Uterus (tissue), 4 donors: ENCODE data around the gene ZC3H18. TPM values are rescaled to one million over a fixed set of nuclear protein-coding genes. Genes with fewer than 3 reads are reported as not detected.

Experiments
- DNase-seq, 2 donors: peaks; one replicate each; pipeline ENCODE4 v3.0.0-alpha.2; 2019 to 2020
- H3K27ac ChIP-seq, 2 donors: fragments of 200-600 bp; sonication (generic); 1 replicate in 1 of 2; 2 replicates in 1 of 2; pipeline ENCODE4 v1.5.1; 2016 to 2018
- H3K27me3 ChIP-seq, 2 donors: fragments of 200-600 bp; sonication (generic); one replicate each; pipeline ENCODE4 v1.5.1; 2018 to 2019; ENCODE audit warnings: control low read depth in 1 of 2
- H3K36me3 ChIP-seq, 2 donors: fragments of 200-600 bp; sonication (generic); one replicate each; pipeline ENCODE4 v1.5.1; 2019; ENCODE audit warnings: control low read depth in 1 of 2
- H3K4me1 ChIP-seq, 2 donors: fragments of 200-600 bp; sonication (generic); one replicate each; pipeline ENCODE4 v1.5.1; 2018 to 2019; ENCODE audit warnings: control low read depth in 1 of 2
- H3K4me3 ChIP-seq, 2 donors: fragments of 200-600 bp; sonication (generic); 1 replicate in 1 of 2; 2 replicates in 1 of 2; pipeline ENCODE4 v1.5.1; 2018 to 2019; ENCODE audit warnings: mild to moderate bottlenecking in 1 of 2
- H3K9me3 ChIP-seq, 2 donors: fragments of 200-600 bp; sonication (generic); one replicate each; pipeline ENCODE4 v1.5.1; 2019; ENCODE audit warnings: control low read depth in 1 of 2
- POLR2A ChIP-seq, 2 donors: fragments of 450-650 bp; IDR thresholded peaks; one replicate each; pipeline ENCODE4 v1.6.1; 2016; ENCODE audit warnings: antibody characterized with exemption in 2 of 2, mild to moderate bottlenecking in 1 of 2, moderate library complexity in 1 of 2
- intact Hi-C: fragments of 100-400 bp; cut with DNase I; formaldehyde crosslinking; loops from one replicate; pipeline ENCODE4 v1.15.1; 2023; ENCODE audit warnings: low total_unique reads
- total RNA-seq, 4 donors: library from RNA; depleted of rRNA in 3 of 4; stranded (reverse); fragments of >200 nt in 3 of 4; gene quantifications; one replicate each; pipeline versions ENCODE4 v1.1.0 to v1.2.4, GENCODE V29; 2014 to 2023
- TF ChIP-seq, protein P1 (sequence below), 4 experiments: fragments of 200-600 bp in 2 of 4; fragments of 450-650 bp in 2 of 4; sonication (generic) in 2 of 4; IDR thresholded peaks; one replicate each; pipeline ENCODE4 v1.5.1; 2016 to 2019; ENCODE audit warnings: antibody characterized with exemption in 4 of 4, mild to moderate bottlenecking in 2 of 4, moderate library complexity in 1 of 4
- donor health status: DM: yes; HTN: yes; CAD: no.

The ZC3H18 gene
- total RNA-seq, 4 donors from 2014 or later: 0.88 to 58.8 (median 9.5) TPM

DNA sequence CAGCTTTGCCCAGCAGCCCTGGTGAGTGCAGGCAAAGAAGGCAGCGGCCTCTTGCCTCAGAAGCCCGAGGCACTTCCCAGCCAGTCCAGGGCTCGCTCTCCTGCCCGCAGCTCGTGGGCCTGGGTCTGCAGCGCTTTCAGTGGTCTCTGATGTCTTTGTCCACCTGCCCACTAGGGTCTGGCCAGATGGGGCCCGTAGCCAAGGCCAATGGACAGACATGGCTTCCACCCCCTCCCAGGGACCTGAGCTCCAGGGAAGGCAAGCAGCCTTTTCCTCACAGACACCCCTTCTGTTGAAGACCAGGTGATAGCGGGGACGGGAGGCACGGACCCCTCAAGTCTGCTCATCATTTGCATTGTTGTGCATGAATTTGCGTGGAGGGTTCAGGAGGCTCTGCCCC lies 33.7 kb upstream of the ZC3H18 start:
- Histone ChIP-seq H3K4me1 (peaks cover 4 to 18% of the 10 kb centered on the region in 2 donors), H3K9me3 (no peaks in the 10 kb centered on the region), H3K4me3 (no peak overlapping the region), H3K36me3 (no peaks in the 10 kb centered on the region), H3K27me3 (no peaks in the 10 kb centered on the region), H3K27ac (no peak overlapping the region)
- no peak for DNase-seq
- TF ChIP-seq POLR2A (IDR thresholded peaks at IDR 0.05): no peak
- TF ChIP-seq, protein P1, sequence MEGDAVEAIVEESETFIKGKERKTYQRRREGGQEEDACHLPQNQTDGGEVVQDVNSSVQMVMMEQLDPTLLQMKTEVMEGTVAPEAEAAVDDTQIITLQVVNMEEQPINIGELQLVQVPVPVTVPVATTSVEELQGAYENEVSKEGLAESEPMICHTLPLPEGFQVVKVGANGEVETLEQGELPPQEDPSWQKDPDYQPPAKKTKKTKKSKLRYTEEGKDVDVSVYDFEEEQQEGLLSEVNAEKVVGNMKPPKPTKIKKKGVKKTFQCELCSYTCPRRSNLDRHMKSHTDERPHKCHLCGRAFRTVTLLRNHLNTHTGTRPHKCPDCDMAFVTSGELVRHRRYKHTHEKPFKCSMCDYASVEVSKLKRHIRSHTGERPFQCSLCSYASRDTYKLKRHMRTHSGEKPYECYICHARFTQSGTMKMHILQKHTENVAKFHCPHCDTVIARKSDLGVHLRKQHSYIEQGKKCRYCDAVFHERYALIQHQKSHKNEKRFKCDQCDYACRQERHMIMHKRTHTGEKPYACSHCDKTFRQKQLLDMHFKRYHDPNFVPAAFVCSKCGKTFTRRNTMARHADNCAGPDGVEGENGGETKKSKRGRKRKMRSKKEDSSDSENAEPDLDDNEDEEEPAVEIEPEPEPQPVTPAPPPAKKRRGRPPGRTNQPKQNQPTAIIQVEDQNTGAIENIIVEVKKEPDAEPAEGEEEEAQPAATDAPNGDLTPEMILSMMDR (IDR thresholded peaks at IDR 0.05): no peak
- intact Hi-C loops: no loop called here

DNA sequence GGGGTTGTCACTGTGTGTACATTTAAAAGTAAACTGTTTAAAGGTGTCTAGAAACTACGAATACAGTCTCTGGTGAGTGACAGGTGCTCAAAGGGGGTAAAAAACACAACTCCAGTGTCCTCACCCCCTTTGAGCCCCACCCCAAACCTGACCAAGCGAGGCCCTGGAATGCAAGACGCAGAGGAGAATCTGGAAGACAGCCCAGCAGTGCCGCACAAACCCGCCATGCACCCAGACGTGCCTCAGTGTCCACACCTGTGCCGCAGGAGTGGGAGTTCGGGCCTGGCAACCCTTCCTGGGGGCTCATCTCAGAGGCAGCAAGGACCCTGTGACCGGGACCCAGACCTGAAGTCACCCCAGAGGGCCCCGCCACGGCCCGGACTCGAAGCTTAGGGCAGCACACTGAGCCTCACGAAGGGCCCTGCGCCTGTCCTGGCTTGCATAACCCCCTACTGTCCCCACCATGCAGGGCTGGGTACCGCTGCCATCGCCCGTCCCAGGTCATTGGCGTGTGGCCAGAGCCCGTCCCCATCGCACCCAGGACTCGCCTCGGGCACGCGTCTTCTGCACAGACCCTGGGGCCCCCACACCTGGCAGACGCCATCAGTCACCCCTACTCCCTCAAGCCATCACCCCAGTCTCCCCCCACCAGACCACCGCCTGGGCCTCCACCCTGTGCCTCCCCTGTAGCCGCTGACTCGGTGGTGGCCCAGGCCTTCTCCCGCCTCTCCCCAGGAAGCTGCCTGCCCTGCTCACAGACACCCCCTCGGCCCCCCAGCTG lies 33.0 kb upstream of the ZC3H18 start:
- Histone ChIP-seq H3K4me3 (no peak overlapping the region), H3K27ac (no peak overlapping the region), H3K27me3 (no peaks in the 10 kb centered on the region), H3K4me1 (peaks cover 4 to 18% of the 10 kb centered on the region in 2 donors), H3K36me3 (no peaks in the 10 kb centered on the region), H3K9me3 (no peaks in the 10 kb centered on the region)
- TF ChIP-seq, protein P1 (IDR thresholded peaks at IDR 0.05): no peak
- TF ChIP-seq POLR2A (IDR thresholded peaks at IDR 0.05): no peak
- DNase-seq: no peak
- intact Hi-C loops: no loop called here

- Histone ChIP-seq H3K27ac (no peak overlapping the region), H3K4me3 (no peak overlapping the region), H3K4me1 (peaks cover 0 to 15% of the 10 kb centered on the region in 2 donors), H3K9me3 (peaks cover 0 to 4% of the 10 kb centered on the region in 2 donors), H3K27me3 (no peaks in the 10 kb centered on the region), H3K36me3 (no peaks in the 10 kb centered on the region)
- intact Hi-C loops: no loop called here
- no peak for DNase-seq
- TF ChIP-seq, protein P1 (IDR thresholded peaks at IDR 0.05): no peak
- no peak for TF ChIP-seq POLR2A (IDR thresholded peaks at IDR 0.05)
These were observed 32.3 kb upstream of the ZC3H18 start for GRCh38 chr16:88537859-88538258.

GRCh38 chr16:88538366-88539060 lies 31.7 kb upstream of the ZC3H18 start:
- no peak overlapping the region for H3K27ac ChIP-seq
- TF ChIP-seq POLR2A (IDR thresholded peaks at IDR 0.05): no peak
- TF ChIP-seq, protein P1 (IDR thresholded peaks at IDR 0.05): no peak
- H3K9me3 ChIP-seq: peaks cover 0 to 9% of the 10 kb centered on the region in 2 donors
- peaks cover 0 to 9% of the 10 kb centered on the region in 2 donors for H3K4me1 ChIP-seq
- intact Hi-C loops: no loop called here
- no peak overlapping the region for H3K4me3 ChIP-seq
- no peaks in the 10 kb centered on the region for H3K27me3 ChIP-seq
- H3K36me3 ChIP-seq: no peaks in the 10 kb centered on the region
- no peak for DNase-seq

DNA sequence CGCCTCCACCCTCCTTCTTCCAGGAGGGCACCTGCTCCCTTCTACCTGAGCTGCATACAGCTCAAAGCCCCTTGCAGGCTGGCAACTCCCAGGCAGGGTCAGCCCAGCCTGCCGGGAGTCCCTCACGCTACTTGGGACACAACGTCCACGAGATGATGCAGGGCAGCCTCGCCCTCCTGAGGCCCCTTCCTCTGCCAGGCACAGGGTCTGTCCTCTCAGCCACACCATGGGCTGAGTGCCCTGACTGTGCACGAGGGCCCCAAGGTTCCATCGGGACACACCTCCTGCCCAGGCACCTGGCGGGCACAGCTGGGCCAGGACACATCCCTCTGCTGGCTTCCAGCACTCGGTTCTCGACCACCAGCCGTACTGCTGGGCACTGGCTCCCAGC lies 30.9 kb upstream of the ZC3H18 start:
- DNase-seq: no peak
- Histone ChIP-seq H3K4me1 (peaks cover 0 to 9% of the 10 kb centered on the region in 2 donors), H3K4me3 (no peak overlapping the region), H3K27me3 (no peaks in the 10 kb centered on the region), H3K27ac (no peak overlapping the region), H3K9me3 (peaks cover 0 to 11% of the 10 kb centered on the region in 2 donors), H3K36me3 (no peaks in the 10 kb centered on the region)
- intact Hi-C loops: no loop called here
- TF ChIP-seq POLR2A (IDR thresholded peaks at IDR 0.05): no peak
- TF ChIP-seq, protein P1 (IDR thresholded peaks at IDR 0.05): no peak
